ENCODE data around the gene FAM83E.

DNA sequence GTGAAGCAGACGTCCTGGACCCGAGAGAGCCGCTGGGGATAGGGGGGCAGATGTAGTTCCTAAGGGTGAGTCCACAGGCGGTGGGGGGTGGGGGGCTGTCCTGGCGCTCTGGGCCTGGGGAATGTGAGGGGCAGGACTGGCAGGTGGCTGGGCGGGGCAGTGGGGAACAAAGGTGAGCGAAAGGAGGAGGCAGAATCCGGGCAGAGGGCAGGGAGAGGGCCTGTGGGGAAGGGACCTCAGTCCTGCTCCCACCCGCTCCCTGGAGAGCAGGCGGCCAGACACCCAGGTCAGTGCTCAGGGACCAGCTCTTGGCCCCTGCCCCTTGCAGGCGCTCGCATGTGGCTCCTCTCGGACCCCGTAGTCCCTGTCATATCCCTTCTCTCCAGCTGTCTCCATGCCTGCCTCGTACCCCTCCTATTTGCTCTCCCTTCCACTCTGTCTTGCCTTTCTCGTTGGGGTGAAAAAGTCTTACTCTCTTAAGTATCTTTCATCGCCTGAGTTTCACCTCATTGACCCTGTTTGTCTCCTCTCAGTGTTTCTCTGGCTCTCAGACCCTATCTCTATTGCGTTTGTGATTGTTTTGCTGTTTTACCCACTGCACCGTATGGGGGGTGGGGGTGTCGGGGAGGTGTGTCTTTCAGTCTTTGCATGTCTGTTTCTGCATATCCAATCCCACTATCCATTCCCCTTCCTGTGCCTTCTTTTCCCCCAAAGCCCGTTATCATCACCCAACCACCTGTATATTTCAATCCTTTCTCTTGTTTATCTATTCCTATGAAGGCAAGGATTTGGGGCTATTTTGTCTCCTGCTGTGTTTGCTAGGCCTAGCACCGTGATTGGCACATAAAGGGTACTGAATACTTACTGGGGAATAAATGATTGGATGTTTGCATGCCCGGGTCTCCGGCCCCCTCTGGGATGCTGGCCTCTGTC is 10.2 kb upstream of the FAM83E start:
- TF ChIP-seq, protein P1, sequence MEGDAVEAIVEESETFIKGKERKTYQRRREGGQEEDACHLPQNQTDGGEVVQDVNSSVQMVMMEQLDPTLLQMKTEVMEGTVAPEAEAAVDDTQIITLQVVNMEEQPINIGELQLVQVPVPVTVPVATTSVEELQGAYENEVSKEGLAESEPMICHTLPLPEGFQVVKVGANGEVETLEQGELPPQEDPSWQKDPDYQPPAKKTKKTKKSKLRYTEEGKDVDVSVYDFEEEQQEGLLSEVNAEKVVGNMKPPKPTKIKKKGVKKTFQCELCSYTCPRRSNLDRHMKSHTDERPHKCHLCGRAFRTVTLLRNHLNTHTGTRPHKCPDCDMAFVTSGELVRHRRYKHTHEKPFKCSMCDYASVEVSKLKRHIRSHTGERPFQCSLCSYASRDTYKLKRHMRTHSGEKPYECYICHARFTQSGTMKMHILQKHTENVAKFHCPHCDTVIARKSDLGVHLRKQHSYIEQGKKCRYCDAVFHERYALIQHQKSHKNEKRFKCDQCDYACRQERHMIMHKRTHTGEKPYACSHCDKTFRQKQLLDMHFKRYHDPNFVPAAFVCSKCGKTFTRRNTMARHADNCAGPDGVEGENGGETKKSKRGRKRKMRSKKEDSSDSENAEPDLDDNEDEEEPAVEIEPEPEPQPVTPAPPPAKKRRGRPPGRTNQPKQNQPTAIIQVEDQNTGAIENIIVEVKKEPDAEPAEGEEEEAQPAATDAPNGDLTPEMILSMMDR (IDR thresholded peaks at IDR 0.05): no peak
- TF ChIP-seq HDAC2 (IDR thresholded peaks at IDR 0.05) (no peak), KDM1A (IDR thresholded peaks at IDR 0.05; ENCODE audit: low read depth) (no peak), RFX5 (IDR thresholded peaks at IDR 0.05) (no peak), POLR2AphosphoS2 (conservative IDR thresholded peaks at IDR 0.05; ENCODE audit: low read length) (no peak), SREBF2 (IDR thresholded peaks at IDR 0.05) (no peak)
- TF ChIP-seq, protein P2, sequence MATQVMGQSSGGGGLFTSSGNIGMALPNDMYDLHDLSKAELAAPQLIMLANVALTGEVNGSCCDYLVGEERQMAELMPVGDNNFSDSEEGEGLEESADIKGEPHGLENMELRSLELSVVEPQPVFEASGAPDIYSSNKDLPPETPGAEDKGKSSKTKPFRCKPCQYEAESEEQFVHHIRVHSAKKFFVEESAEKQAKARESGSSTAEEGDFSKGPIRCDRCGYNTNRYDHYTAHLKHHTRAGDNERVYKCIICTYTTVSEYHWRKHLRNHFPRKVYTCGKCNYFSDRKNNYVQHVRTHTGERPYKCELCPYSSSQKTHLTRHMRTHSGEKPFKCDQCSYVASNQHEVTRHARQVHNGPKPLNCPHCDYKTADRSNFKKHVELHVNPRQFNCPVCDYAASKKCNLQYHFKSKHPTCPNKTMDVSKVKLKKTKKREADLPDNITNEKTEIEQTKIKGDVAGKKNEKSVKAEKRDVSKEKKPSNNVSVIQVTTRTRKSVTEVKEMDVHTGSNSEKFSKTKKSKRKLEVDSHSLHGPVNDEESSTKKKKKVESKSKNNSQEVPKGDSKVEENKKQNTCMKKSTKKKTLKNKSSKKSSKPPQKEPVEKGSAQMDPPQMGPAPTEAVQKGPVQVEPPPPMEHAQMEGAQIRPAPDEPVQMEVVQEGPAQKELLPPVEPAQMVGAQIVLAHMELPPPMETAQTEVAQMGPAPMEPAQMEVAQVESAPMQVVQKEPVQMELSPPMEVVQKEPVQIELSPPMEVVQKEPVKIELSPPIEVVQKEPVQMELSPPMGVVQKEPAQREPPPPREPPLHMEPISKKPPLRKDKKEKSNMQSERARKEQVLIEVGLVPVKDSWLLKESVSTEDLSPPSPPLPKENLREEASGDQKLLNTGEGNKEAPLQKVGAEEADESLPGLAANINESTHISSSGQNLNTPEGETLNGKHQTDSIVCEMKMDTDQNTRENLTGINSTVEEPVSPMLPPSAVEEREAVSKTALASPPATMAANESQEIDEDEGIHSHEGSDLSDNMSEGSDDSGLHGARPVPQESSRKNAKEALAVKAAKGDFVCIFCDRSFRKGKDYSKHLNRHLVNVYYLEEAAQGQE (IDR thresholded peaks at IDR 0.05): no peak
